Renal pelvis (tissue), 12 donors: Measurements from ENCODE around the gene TMC4. TPM values are rescaled to one million over a fixed set of nuclear protein-coding genes. Genes with fewer than 3 reads are reported as not detected.
"Not testable (repeated sequence)": the region's sequence is repeated elsewhere in the genome, so short reads cannot be mapped to it uniquely, and the experiment has no call there.

ENCODE experiments used
- DNase-seq: peaks from one replicate; pipeline ENCODE4 v3.0.0-alpha.2; 2013
- long read RNA-seq, 16 experiments: transcript quantifications; one replicate each; lab custom pipeline, GENCODE V29; 2026
- polyA plus RNA-seq, 3 donors: library from polyadenylated mRNA; unstranded; fragments of 120-200 nt; gene quantifications; one replicate each; pipeline ENCODE4 v1.2.1, GENCODE V29; 2013; ENCODE audit not compliant: insufficient read length in 3 of 3

TMC4 gene
- polyA plus RNA-seq = 10 to 100 TPM; 33.3 to 38.4 (median 35.7) TPM
- long read RNA-seq, donor 1, transcript TMC4-210 (15 exons, 2,373 nt) = major isoform, 8 of 16 reads
- long read RNA-seq, donor 1, partial matches to known transcripts = 7 of 16 reads
- long read RNA-seq, donor 1, other reads (novel, unspliced or antisense) = 0 of 16 reads
- long read RNA-seq, donor 2, partial matches to known transcripts = 12 of 18 reads
- long read RNA-seq, donor 2, other reads (novel, unspliced or antisense) = 0 of 18 reads
- long read RNA-seq, donor 3, transcript TMC4-210 (15 exons, 2,373 nt) = major isoform, 6 of 17 reads
- long read RNA-seq, donor 3, partial matches to known transcripts = 10 of 17 reads
- long read RNA-seq, donor 3, other reads (novel, unspliced or antisense) = 0 of 17 reads
- long read RNA-seq, donor 4, transcript TMC4-210 (15 exons, 2,373 nt) = major isoform, 5 of 20 reads
- long read RNA-seq, donor 4, partial matches to known transcripts = 14 of 20 reads
- long read RNA-seq, donor 4, other reads (novel, unspliced or antisense) = 0 of 20 reads
- long read RNA-seq, donor 5, partial matches to known transcripts = 0 of 2 reads
- long read RNA-seq, donor 5, other reads (novel, unspliced or antisense) = 0 of 2 reads
- long read RNA-seq, donor 6, partial matches to known transcripts = 9 of 11 reads
- long read RNA-seq, donor 6, other reads (novel, unspliced or antisense) = 0 of 11 reads
- long read RNA-seq, donor 7, partial matches to known transcripts = 10 of 14 reads
- long read RNA-seq, donor 7, other reads (novel, unspliced or antisense) = 0 of 14 reads
- long read RNA-seq, donor 8 = 0 reads
- long read RNA-seq, donor 9, partial matches to known transcripts = 9 of 12 reads
- long read RNA-seq, donor 9, other reads (novel, unspliced or antisense) = 0 of 12 reads
- long read RNA-seq, donor 10, partial matches to known transcripts = 12 of 13 reads
- long read RNA-seq, donor 10, other reads (novel, unspliced or antisense) = 0 of 13 reads
- long read RNA-seq, donor 11, transcript TMC4-210 (15 exons, 2,373 nt) = major isoform, 5 of 13 reads
- long read RNA-seq, donor 11, partial matches to known transcripts = 6 of 13 reads
- long read RNA-seq, donor 11, other reads (novel, unspliced or antisense) = 0 of 13 reads
- long read RNA-seq, donor 12, transcript TMC4-210 (15 exons, 2,373 nt) = major isoform, 6 of 34 reads
- long read RNA-seq, donor 12, partial matches to known transcripts = 26 of 34 reads
- long read RNA-seq, donor 12, other reads (novel, unspliced or antisense) = 0 of 34 reads
- long read RNA-seq, donor 13, partial matches to known transcripts = 13 of 16 reads
- long read RNA-seq, donor 13, other reads (novel, unspliced or antisense) = 0 of 16 reads
- long read RNA-seq, donor 14, partial matches to known transcripts = 15 of 19 reads
- long read RNA-seq, donor 14, other reads (novel, unspliced or antisense) = 0 of 19 reads
- long read RNA-seq, donor 15, transcript TMC4-210 (15 exons, 2,373 nt) = major isoform, 15 of 65 reads
- long read RNA-seq, donor 15, partial matches to known transcripts = 49 of 65 reads
- long read RNA-seq, donor 15, other reads (novel, unspliced or antisense) = 0 of 65 reads
- long read RNA-seq, donor 16, partial matches to known transcripts = 6 of 9 reads
- long read RNA-seq, donor 16, other reads (novel, unspliced or antisense) = 0 of 9 reads

DNA sequence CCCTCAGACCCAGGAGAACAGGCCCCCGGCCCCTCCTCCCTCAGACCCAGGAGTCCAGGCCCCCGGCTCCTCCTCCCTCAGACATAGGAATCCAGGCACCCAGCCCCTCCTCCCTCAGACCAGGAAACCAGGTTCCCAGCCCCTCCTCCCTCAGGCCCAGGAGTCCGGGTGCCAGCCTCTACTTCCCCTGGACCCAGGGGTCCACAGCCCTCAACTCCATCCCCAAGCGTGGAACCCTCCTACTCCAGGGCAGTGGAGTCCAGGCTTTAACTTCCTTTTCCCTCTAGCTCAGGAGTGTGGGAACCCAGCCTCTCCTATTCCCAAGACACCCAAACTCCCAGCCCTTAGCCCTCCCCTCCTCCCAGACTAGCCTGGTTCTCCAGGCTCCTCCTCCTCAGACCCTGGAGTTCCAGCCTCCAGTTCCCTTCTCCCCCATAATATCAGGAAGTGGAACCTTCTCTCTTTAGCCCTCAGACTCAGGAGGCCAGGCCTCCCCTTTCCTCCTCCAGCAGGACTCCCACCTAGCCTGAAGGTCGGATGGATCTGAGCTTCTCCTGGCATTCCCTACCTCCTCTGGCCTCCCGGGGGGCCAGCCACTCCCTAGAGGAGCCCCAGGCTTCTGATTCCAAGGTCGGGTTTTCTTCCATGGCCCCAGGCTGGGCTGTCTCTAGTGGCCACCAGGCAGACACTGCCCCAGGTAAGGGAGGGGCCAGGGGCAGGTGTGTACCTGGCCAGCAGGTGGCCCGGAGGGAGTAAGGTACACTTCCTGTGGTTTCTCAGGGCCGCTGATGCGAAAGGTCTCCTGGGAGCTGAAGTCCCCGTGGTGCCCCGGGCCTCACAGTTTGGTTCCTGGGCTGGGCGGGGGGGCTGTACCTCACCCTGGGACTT lies at the start of gene TMC4:
Gene TMC4 (minus strand): TSS at position 690 of the 888 bp plus-strand sequence. CDS start 43 bp downstream, at position 647.
- DNase-seq = peak; percentile 19

DNA sequence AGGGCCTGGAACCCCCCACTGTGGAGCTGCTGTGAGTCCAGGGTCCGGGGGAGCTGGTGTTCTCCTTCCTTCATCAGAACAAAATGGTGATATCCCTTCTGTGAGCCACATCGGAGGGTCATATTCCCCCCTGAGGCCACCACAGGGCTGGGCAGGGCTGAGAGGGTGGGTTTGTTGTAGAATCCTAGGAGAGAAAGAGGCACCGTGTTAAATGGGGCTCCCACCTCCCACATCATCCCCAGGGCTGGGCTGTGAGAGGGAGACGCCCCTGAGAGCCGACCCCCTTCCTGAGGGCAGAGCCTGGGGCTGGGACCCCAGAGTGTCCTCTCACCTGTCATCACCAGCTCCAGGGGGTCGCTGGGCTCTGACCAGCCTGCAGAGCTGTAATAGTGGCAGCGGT lies 49.0 kb upstream of the TMC4 start:
- not testable (repeated sequence) for DNase-seq

GRCh38 chr19:54219702-54220101 lies 46.7 kb upstream of the TMC4 start:
- not testable (repeated sequence) for DNase-seq

DNA sequence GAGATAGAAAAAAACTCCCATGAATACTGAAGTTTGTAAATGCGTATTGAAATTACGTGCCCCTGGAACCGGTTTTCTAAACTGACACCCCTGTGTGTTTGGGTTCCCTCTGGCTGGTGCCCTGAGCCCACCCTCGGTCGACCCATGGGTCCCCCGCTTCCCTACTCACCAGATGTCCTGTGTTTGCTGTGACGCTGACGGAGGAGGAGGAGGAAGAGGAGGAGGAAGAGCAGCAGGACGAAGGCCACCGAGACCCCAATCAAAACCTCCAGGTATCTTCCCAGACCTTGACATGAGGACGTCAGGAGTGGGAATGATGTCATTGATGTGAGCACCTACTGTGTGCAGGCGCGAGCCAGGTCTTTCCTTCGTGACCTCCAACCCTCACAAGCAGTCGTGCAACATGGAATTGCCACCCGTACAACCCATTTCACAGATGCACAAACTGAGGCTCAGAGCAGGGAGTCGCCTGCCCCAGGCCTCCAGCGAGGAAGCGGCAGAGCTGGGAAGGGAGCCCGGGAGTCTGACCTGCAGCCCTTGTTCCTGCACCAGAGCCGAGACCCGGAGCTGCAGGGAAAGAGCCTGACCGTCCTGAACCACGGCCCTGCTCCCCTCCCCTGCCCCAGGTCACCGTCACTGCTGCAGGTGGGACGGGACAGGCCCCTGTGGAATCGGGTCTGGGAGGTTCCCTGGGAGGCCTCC lies 46.2 kb upstream of the TMC4 start:
- no peak for DNase-seq

- DNase-seq = no peak
Observed at GRCh38 chr19:54218259-54218658, 45.3 kb upstream of the TMC4 start.

GRCh38 chr19:54217517-54218247 lies 44.7 kb upstream of the TMC4 start:
- not testable (repeated sequence) for DNase-seq

DNA sequence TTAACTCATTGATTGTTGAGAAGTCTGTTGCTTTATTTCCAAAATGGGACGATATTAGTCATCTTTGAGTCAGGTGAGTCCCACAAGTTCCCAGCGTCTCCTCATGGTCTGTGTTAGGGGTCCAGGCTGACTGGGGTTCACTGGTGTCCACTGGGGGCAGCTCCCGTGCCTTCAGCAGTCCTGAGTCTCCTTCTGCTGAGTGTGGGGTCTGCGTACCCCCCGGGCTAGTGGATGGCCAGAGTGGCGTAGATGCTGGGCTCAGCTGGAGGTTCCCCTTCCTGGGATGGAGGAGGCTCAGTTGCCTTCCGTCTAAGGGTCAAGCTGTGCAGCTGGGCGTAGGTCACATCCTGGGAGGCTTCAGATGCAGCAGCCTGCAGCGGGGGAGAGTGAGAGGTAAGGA lies 43.9 kb upstream of the TMC4 start:
- DNase-seq = no peak

GRCh38 chr19:54214734-54215133 lies 41.8 kb upstream of the TMC4 start:
- not testable (repeated sequence) for DNase-seq

- not testable (repeated sequence) for DNase-seq
Observed at GRCh38 chr19:54214217-54214616, 41.3 kb upstream of the TMC4 start.

- no peak for DNase-seq
Observed at GRCh38 chr19:54211235-54211634, 38.3 kb upstream of the TMC4 start.

GRCh38 chr19:54209811-54210494 lies 37.0 kb upstream of the TMC4 start:
- peak; percentile 91 for DNase-seq

GRCh38 chr19:54209058-54209810 lies 36.3 kb upstream of the TMC4 start:
- DNase-seq = no peak

GRCh38 chr19:54208784-54209057 lies 35.8 kb upstream of the TMC4 start:
- no peak for DNase-seq

DNA sequence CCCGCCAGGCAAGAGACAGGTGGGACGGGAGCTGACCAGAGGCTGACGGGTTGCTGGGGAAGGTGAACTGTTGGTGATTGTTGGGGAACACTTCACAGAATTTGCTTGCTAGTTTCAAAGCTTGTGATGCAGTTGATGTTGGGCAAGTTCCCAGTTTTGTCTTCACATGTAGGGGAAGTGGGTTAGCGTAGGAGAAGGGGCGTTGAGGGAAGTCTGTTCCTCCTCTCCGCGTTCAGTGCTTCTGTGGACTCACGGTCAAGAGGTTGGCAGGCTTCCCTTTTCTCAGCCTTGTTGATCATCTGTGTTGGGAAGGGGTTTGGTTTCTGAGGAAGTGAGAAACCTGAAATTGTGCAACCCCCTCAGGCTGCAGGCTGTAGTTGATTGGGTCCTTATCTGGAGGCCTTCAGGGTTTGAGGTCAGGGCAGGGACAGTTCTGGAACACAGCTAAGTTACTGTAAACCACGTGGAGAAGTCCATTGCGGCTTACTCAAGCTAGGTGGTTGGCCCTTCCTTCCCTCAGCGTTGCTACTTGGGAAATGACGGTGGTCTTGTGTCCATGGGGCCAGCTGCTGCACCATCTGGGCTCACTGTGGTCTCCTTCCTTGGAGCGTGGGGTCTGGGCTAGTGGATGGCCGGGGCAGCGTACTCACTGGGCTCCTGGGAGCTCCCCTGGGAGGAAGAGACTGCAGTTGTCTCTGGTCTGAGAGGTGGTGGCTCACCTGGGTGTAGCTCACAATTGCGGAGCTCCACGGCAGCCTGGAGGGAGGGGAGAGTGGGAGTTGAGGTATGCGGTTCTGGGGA lies 35.2 kb upstream of the TMC4 start:
- no peak for DNase-seq

GRCh38 chr19:54207676-54207982 lies 34.7 kb upstream of the TMC4 start:
- DNase-seq = no peak

DNA sequence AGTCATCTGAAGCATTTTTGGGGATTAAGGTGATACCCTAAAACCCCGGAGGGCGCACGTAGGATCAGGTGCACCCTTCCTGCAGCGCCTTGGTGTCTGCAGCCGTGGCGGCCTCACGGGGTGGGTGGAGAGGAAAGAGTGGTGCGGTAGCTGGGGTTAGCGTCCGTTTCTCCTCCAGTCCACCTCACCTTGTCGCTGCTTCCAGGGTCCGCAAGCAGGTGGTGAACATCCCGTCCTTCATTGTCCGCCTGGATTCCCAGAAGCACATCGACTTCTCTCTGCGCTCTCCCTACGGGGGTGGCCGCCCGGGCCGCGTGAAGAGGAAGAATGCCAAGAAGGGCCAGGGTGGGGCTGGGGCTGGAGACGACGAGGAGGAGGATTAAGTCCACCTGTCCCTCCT lies 34.2 kb upstream of the TMC4 start:
- DNase-seq = not testable (repeated sequence)

DNA sequence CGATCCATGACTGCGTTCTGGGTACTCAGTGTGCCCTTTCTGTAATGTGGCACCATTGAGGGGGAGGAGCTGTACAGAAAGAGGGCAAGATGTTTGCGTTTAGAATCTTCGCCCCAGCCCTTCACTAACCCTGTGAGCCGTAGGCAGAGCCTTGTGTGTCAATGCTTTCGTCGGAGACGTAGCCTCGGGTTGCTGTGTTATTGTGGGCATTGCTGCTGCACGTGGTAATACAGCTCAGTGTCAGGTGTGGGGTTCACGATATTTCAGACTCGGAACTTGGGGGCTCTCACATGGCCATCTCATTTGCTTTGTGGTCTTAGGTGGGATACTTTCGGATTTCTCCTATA lies 33.8 kb upstream of the TMC4 start:
- DNase-seq = no peak
